HTERT RPE-1 (cell line): ENCODE results near the gene OSGIN1.

Experiments used
- in situ Hi-C: fragments of 300-500 bp; cut with MboI; formaldehyde crosslinking; loops from 4 replicates; pipeline ENCODE4 v1.14.3; 2020; ENCODE audit warnings: low sequenced_read_pairs

Gene OSGIN1

DNA sequence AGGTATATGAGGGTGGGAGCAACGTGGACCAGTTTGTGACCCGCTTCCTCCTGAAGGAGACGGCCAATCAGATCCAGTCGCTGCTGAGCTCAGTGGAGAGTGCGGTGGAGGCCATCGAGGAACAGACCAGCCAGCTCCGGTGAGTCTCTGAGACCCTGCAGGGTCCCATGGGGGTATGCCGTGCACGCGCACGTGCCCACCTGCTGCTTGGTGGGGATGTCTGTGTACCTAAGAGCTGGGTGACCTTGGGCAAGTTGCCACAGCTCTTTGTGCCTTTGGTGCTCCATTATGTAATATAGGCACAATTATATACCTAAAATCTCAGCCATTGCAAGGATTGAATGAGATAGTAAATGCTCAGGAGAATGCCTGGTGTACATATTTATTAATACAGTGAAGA lies 37.5 kb downstream of the OSGIN1 start:
- in situ Hi-C loops, result no loop called here

DNA sequence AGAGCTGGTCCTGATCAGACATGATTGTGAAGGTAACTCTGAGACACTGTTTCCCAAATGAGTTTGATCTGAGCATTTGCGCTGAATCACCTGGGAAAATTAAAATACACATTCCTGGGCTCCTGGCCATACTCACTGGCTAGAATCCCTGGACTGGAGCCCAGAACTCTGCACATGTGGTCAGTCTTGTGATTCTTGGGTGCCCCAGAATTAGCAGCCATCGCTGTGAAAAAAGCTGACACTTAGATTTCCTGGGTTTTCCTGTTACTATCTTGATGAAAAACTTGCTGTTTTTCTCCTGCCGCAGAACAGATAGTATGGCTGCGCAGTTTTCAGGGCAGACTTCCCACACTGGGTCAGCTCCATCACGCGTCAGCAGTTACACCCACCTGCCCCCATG lies 39.6 kb downstream of the OSGIN1 start:
- in situ Hi-C loops, result no loop called here

DNA sequence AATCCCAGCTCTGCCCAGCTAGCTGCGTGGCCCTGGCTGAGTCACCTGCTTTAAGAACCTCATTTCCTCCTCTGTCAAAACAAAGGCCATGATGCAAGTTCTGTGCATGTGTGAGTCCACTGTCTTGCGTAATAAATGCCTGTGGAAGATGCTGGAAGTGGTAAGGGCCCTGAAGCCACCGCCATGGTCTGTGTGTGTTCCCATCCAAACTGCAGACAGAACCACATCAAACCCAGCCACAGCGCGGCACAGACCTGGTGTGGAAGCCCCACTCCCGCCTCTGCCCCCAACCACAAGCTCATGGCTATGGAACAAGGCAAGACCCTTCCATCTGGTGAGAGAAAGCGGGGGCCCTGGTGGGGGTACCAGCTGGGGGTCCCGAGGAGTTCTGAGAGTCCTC lies 41.0 kb downstream of the OSGIN1 start:
- in situ Hi-C loops, result no loop called here

DNA sequence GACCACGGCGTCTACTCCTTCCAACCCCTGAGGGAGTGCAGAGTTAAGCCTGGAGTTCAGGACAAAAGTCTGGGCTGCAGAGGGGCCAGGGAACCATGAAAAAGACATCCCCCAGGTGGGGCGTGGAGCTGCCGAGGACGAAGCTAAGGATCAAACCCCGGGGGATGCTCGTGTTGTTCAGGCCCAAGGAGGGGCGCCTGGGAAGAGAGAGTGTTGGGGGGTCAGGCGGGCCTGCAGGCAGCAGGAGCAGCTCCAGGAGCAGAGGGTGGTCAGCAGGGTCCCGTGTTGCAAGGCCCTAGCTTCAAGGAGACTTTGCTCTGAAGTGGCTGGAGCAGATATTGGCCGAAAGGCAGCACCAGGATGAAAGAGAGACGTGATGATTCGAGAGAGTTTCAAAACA lies 41.7 kb downstream of the OSGIN1 start:
- in situ Hi-C loops, result no loop called here

- in situ Hi-C loops, result no loop called here
These were observed 42.7 kb downstream of the OSGIN1 start for GRCh38 chr16:83995754-83996153.

DNA sequence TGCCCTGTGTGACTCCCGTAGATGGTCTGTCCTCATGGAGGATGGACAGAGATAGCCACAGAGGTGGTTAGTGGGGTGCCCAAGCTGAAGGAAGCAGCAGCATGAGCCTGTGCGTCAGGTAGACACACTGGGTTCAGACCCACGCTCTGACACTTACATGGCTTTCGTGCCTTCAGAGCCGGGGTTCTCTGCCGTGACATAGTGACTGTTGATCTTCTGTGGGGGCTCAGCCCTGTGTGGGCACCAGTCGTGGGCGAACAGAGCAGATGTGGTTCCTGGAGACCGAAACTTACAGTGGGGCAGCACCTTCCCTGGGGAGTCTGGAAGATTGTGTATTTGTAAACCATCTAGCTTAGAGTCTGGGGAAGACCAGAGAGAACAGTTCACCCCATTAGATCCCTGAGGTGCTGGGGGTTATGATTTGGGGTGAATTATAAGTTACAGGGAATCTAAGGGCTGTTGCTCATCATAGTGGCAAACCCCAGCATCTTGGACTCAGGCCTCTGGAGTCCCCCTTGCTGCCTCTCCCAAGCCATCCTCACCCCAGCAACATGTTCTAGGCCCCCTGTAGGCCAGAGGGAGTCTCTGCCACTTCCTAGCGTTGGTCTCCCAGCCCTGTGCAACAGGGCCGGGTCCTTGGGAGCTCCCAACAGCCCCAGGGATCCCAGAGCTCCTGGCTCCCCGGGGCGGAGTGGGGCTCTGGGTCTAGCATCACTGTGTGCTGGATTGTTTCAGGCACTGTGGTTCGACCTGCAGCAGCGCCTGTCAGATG lies 43.6 kb downstream of the OSGIN1 start:
- in situ Hi-C loops, result no loop called here

GRCh38 chr16:83998091-83998490 lies 45.1 kb downstream of the OSGIN1 start:
- in situ Hi-C loops, result no loop called here

DNA sequence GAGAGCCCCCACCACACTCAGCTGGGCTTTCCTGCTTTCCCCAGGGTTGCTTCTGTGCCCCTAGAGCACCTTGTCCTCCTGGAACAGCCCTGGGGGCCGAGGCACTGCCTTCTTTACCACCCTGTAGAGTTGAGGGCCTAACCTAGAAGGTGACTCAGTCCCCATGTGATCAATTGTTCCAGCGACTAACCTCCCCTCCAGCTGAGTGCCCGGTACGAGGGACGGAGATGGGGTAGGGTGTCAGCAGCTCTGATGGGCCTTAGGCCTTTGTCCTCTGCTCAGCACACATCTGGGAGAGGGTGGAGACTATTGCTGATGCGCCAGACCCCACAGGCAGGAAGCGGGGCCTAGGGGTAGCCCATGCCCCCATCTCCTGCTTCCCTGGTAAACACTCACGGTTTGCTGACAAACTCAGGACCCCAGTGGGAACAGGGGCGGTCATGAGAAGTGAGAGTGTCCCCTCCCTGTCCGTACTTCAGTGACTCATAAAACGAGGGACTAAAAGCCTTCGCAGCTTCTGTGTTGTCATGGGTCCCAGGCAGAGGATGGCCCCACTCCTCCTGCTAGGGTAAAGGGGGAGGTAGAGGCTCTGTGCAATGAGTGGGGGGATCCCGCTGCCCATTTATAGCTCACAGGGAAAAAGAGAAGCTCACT lies 48.1 kb downstream of the OSGIN1 start:
- in situ Hi-C loops, result no loop called here

- in situ Hi-C loops, result no loop called here
These were observed 48.7 kb downstream of the OSGIN1 start for GRCh38 chr16:84001726-84002125.

DNA sequence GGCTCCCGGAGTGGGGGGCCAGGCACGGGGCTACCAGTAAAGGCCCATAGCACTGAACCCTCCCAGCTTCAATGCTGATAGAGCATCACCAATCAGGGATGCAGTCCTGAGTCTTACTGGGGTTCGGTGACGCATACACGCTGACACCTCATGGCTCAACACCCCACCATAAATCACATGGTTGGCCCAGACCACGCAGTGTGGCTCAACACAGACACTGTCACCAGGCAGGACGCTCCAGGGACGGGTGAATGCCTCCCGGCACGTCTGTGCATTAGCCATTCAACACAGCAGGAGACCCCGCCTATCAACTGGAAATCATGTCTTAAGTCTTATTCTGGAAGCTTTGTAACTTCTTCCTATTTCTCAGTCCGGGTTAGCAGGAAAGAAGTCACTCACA lies 50.0 kb downstream of the OSGIN1 start:
- in situ Hi-C loops, result no loop called here

GRCh38 chr16:84004442-84004841 lies 51.4 kb downstream of the OSGIN1 start:
- in situ Hi-C loops, result no loop called here

DNA sequence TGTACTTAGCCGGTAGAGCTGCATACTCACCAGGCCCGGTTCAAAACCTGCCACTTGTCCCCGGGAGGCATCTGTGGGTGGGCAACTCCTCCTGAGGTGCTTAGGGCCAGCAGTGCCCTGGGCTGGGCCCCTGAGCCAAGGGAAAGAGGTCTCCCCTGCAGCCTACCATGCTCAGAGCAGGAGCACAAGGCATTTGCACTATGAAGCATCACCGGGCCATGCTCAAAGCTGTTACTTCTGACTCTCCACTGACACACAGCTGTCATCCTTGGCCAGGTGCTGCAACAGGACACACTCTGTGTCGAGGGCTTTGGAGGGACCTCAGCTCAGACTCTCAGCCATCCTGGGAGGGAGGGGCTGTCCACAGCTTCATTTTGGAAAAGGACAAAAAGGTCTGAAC lies 52.4 kb downstream of the OSGIN1 start:
- in situ Hi-C loops, result no loop called here

GRCh38 chr16:84007520-84007919 lies 54.5 kb downstream of the OSGIN1 start:
- in situ Hi-C loops, result no loop called here

DNA sequence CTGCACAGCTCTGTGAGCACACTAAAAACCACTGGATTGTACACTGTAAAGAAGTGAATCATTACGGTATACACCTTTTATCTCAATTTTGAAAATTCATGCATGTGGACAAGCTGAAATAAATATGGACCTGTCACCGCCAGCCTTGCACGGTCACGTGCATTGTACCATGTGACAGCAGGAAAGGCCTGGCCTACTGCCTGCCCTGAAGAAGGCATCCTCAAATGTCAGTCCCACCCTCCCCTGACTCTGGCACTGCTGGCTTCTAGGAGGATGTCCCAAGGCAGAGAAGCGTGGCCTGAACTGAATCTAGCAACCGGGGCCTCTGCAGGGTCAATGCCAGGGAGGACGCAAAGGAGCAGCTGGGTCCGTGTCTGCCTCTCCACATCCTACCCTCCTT lies 54.9 kb downstream of the OSGIN1 start:
- in situ Hi-C loops, result no loop called here

GRCh38 chr16:84009282-84009681 lies 56.2 kb downstream of the OSGIN1 start:
- in situ Hi-C loops, result no loop called here

DNA sequence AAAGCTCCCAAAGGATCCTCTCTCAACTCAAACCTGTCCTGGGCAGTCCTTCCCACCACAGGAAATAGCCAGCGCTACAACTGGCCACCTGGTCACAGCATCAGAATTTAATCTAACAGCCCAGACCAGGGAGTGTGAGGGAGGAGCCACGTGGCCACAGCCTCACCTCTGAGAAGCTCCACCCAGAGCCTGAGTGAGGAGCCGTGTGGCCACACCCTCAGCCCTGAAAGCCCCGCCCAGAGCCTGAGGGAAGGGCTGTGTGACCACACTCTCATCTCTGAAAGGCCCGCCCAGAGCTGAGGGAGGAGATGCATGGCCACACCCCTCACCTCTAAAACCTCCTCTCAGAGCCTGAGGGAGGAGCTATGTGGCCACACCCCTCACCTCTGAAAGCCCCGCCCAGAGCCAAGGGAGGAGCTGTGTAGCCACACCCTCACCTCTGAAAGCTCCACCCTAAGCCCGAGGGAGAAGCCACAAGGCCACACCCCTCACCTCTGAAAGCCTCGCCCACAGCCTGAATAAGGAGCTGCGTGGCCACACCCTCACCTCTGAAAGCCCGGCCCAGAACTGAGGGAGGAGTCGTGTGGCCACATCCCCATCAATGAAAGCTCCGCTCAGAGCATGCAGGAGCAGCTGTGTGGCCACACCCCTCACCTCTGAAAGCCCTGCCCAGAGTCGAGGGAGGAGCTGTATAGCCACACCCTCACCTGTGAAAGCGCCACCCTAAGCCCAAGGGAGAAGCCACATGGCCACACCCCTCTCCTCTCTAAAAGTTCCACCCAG lies 60.9 kb downstream of the OSGIN1 start:
- in situ Hi-C loops, result no loop called here

- in situ Hi-C loops, result no loop called here
These were observed 61.7 kb downstream of the OSGIN1 start for GRCh38 chr16:84014570-84015327.

DNA sequence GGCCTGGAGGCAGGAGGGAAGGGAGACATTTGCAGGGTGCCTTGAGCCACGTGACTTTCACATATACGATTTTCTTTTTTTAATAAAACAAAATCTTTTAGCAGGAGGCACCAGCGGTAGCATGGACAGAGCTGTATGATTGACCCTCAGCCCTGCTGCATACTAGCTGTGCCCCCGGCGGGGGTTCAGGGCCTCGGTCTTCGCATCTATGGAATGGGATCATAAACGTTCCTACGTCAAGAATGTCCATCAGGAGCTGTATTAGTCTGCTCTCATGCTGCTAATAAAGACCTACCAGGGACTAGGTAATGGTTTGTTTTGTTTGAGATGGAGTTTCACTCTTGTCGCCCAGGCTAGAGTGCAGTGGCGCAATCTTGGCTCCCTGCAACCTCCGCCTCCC lies 62.4 kb downstream of the OSGIN1 start:
- in situ Hi-C loops, result no loop called here
